NCI-H146 (cell line): ENCODE measurements around the gene GALNT7.
"Not testable (repeated sequence)": the region's sequence is repeated elsewhere in the genome, so short reads cannot be mapped to it uniquely, and the experiment has no call there.

Source experiments
- DNase-seq: peaks from one replicate; lab custom pipeline; 2025; lab: John Stamatoyannopoulos, UW

GALNT7 gene

GRCh38 chr4:173166491-173166890 is 2.1 kb upstream of the GALNT7 start:
- no peak for DNase-seq

- DNase-seq: peak; percentile 60
Observed at GRCh38 chr4:173167758-173168395, 734 bp upstream of the GALNT7 start.

DNA sequence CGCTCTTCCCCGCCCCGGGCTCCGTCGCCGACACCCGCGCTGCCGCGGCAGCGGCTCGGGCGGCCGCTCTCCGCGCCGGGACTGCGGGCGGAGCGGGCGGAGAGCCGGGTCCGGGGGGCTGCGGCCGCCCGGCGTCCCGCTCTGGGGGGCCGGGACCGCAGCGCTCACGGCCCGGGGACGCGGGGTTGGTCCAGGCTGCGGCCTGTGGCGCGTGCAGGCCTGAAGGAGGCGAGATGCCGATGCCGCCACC is 492 bp downstream of the GALNT7 start:
- no peak for DNase-seq

DNA sequence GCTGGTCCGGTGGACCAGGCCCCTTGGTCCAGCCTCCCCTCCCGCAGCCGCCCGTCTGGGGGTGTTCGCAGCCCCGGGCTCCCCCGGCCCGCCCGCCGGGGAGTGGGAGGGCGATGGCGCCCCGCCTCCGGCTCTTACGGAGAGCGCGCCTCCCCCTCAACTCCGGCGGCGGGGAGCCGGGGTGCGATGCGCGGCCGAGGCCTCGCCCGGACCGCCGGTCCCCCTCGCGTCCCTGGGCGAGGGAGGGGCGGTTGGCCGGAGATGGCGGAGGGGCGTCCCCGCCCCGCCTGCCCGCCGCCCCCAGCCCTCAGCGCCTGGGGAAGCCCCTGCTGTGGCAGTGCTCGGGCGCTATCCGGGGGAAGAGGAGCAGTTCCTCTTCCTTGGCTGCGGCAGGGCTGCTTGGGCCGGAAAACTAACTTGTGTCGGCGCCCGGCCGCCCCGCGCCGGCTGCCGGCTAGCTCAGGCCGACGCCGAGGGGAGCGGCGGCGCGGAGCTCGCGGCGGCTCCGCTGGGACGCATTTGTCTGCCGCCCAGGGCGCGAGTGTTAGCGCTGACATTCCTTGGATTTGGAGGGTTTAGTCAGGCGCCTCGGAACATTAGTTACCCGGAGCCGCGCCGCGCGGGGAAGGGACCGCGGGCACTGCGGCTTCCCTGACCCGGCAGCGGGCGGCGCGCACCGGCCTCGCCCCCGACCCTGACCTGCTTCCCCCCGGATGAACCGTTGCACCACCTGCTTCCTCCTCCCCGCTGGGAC is 994 bp downstream of the GALNT7 start:
- peak; percentile 77 for DNase-seq

DNA sequence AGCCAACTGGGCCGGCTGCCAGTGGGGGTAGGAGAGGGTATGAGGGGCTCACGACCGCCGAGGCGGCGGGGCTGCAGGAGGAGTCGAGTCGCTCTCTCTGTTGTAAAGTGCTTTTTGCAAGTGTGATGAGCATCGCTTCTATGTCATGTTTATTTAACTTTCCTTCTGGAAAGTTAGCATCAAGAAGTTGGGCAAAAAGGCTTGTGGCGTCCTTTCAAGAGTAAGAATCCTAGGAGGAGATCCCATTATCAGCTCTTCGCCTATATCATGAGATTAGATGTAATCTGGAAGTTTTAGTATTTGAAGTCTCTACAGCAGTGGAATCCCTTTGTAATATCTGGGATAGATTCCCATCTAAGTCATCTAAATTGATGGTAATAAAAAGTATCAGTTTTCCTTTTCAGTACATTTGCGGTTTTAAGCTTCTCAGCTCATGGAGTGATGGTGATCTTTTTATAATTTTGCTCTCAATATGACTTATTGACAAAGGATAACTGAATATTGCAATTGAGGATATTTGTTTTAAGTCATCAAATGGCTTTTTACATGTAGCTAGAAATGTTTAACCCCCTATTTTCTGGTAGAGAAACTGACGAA is 1.7 kb downstream of the GALNT7 start:
- DNase-seq: no peak

- peak; percentile 16 for DNase-seq
Observed at GRCh38 chr4:173171098-173171497, 2.5 kb downstream of the GALNT7 start.

- no peak for DNase-seq
Observed at GRCh38 chr4:173171987-173172386, 3.4 kb downstream of the GALNT7 start.

DNA sequence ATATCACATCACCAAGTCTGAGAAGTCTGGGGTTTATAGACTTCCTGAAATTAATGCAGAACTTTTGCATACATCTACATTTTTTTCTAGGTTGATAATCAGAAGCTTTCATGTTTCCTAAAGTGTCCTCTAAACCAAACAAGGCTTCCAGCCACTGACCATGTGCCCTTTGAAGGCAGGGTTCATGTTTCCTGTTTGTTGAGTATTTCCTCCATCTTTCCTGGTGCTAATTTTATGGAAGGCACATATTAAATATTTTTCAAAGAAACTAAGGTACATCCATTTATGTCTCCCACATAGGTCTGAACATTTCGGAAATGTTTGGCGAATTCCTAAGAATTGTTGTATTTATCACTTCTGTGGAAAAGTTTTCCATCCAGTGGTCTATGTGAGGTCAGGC is 5.6 kb downstream of the GALNT7 start:
- DNase-seq: no peak

DNA sequence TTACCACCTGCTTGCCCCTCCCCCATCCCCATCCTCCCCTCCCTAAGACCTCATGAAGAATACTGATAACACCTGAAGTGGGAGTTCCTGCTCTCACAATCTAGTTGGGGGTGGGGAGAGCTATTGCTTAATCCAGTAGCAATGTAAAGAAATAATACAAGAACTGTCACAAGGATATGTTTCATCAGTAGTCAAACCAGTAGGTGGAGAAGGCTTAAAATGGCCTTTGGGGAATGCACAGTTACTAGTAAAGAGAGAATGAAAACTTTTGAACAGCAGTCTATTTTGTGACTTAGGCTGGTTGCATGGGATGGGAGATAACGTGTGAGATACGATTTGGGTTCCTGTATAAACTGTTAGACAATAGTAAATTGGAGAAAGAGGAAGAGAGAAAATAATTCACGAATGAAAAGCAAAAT is 6.0 kb downstream of the GALNT7 start:
- DNase-seq: no peak

- no peak for DNase-seq
Observed at GRCh38 chr4:173176010-173176409, 7.4 kb downstream of the GALNT7 start.

- DNase-seq: no peak
Observed at GRCh38 chr4:173177232-173177631, 8.6 kb downstream of the GALNT7 start.

DNA sequence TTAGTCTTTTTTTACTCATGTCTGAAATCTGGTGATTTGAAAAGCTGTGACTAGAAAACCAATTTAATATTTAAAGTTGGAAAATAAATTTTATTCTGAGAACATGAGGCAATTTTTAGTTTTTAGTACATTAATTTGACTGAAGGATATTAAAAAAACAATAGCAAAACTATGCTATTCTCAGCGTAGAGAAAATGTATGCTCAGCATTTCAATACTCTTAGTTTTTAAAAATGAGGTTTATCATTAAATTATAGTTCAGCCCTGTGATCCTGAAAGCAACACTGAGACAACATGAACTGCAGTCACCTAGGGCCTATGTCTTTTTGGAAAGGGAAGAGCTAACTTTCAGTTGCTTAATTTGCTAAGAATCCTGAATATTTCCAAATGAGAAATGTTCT is 9.5 kb downstream of the GALNT7 start:
- no peak for DNase-seq

DNA sequence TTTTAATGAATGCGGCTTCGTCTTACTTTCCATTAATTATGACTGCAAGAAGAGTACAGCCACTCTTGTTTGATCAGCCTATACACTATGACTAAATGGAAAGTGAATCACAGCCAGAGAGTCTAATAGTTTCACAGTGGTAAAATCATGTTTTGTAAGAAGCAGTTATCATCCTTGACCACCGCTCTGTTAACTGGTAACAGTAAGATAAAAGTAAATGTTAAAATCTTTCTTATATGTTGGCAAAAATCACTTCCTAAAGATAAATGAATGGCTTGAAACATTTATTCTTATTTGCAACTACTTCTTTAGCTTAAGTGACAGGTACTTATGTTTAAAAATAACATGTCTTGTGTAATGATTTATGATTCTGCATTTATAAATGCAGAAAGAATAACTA is 13.2 kb downstream of the GALNT7 start:
- DNase-seq: no peak

- DNase-seq: no peak
Observed at GRCh38 chr4:173182403-173182802, 13.8 kb downstream of the GALNT7 start.

DNA sequence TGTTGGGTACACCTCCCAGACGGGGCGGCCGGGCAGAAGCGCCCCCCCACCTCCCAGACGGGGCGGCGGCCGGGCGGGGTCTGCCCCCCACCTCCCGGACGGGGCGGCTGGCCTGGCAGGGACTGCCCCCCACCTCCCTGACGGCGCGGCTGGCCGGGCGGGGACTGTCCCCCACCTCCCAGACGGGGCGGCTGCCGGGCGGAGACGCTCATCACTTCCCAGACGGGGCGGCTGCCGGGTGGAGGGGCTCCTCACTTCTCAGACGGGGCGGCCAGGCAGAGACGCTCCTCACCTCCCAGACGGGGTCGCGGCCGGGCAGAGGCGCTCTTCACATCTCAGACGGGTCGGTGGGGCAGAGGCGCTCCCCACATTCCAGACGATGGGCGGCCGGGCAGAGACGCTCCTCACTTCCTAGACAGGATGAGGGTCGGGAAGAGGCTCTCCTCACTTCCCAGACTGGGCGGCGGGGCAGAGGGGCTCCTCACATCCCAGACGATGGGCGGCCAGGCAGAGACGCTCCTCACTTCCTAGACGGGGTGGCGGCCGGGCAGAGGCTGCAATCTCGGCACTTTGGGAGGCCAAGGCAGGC is 15.1 kb downstream of the GALNT7 start:
- DNase-seq: not testable (repeated sequence)

DNA sequence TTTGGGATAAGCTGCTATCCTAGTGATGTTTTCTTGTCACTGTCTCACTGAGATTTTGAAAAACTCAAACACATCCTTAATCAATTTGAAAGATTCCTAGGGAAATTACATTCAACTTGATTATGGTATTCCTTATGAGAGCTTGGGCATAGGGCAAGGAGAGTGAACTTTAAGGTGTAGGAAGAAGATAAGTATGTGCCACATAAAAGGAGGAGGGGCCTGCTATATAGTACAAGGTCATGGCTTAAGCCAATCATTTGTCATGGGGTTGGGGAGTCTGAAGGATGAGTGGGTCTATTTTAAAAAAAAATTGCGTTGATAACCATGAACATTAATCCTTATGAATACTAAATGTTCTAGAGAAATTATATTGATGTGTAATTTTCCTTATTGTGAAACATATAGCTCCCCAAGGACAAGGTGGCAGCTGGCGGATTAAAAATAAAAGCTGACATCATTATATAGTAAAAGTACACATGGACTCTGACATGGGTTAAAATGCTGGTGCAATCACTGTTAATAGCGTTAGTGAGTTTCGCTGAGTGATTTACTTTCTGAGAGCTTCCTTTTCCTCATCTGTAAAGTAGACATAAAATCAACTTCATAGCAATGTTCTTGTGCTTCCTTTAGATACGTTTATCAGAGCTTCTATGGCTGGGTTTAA is 17.4 kb downstream of the GALNT7 start:
- no peak for DNase-seq

GRCh38 chr4:173187732-173188131 is 19.1 kb downstream of the GALNT7 start:
- DNase-seq: no peak

- DNase-seq: no peak
Observed at GRCh38 chr4:173188648-173189047, 20.0 kb downstream of the GALNT7 start.

GRCh38 chr4:173189117-173189693 is 20.6 kb downstream of the GALNT7 start:
- DNase-seq: no peak

DNA sequence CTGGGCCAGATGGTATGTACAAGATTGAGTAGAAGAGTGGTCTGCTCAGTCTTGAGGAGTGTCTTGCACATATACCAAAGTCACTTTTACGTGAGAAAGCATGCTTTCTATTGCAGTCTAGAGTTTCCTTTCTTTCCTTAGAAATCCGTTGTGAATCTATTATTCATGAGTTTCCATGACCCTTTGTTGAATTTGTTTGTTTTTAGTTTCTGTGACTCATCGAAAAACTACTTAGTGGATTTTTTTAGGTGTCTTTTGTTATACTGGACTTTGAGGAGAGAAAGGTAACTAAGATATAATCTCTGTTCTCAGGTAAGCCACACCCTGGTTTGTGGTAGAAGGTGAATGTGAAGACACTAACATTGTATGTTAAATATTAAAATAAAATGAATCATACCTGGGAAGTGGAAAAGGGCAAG is 23.0 kb downstream of the GALNT7 start:
- DNase-seq: no peak

- DNase-seq: peak; percentile 22
Observed at GRCh38 chr4:173192375-173193162, 24.0 kb downstream of the GALNT7 start.

DNA sequence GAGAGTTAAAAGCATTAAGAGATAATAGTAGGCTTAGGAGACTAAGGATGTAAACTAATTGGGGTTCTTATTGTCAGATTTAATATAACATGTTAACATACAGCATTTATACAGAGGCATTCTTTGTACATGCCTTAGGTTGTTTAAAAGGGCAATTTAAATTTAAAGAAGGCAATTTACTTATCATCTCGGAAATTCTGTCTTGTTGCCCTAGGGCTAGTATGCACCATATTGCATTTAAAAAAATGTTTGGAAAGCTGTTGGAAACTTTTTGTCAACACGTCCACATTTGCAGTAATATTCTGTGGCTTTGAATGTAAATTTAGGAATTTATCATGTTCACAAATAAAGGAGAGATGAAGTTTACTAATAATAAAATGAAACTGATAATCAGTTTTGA is 25.5 kb downstream of the GALNT7 start:
- no peak for DNase-seq
